HL-60 (cell line): ENCODE data around the gene CALN1.

Source experiments
- CTCF ChIP-seq: IDR thresholded peaks from one replicate; pipeline ENCODE4 v1.5.1; 2011; ENCODE audit warnings: low read length, control low read depth, inconsistent platforms; ENCODE audit not compliant: insufficient read depth
- GABPA ChIP-seq: IDR thresholded peaks from 2 replicates; pipeline ENCODE4 v1.6.1; 2012; ENCODE audit warnings: low read depth
- POLR2AphosphoS5 ChIP-seq: IDR thresholded peaks from 2 replicates; pipeline ENCODE4 v1.6.1; 2012; ENCODE audit warnings: low read depth
- REST ChIP-seq: IDR thresholded peaks from 2 replicates; pipeline ENCODE4 v1.6.1; 2012; ENCODE audit warnings: low read depth; ENCODE audit not compliant: insufficient replicate concordance
- SPI1 ChIP-seq: IDR thresholded peaks from 2 replicates; pipeline ENCODE4 v1.6.1; 2012; ENCODE audit warnings: low read depth, mild to moderate bottlenecking, borderline replicate concordance

- TF ChIP-seq REST: no peak
- no peak for TF ChIP-seq CTCF
- TF ChIP-seq POLR2AphosphoS5: no peak
- TF ChIP-seq GABPA: no peak
- no peak for TF ChIP-seq SPI1
Measured at GRCh38 chr7:72127136-72127535, 285.0 kb downstream of the CALN1 start.
